OCI-LY1 (cell line): ENCODE results near the gene RBM7.

ENCODE experiments used
- H2AFZ ChIP-seq: fragments of 200-600 bp; sonication (generic), shearing (Covaris generic); 2 replicates; pipeline ENCODE4 v1.6.0; 2014; ENCODE audit warnings: antibody characterized with exemption, mild to moderate bottlenecking, low read length
- H3F3A ChIP-seq: fragments of 200-600 bp; sonication (generic), shearing (Covaris generic); 2 replicates; pipeline ENCODE4 v1.6.0; 2014; ENCODE audit warnings: mild to moderate bottlenecking, antibody characterized with exemption, low read length, moderate library complexity; ENCODE audit not compliant: insufficient read depth
- H3K27ac ChIP-seq: fragments of 200-600 bp; sonication (generic); 2 replicates; pipeline ENCODE4 v1.5.1; 2014; ENCODE audit warnings: low read length, mixed run types, mild to moderate bottlenecking, low read depth; ENCODE audit not compliant: poor library complexity, severe bottlenecking
- H3K27me3 ChIP-seq: fragments of 200-600 bp; sonication (generic); 2 replicates; pipeline ENCODE4 v1.6.0; 2014; ENCODE audit warnings: antibody characterized with exemption, mild to moderate bottlenecking, low read length, moderate library complexity; ENCODE audit not compliant: insufficient read depth
- H3K36me3 ChIP-seq: fragments of 200-600 bp; sonication (generic); 2 replicates; pipeline ENCODE4 v1.6.1; 2014; ENCODE audit warnings: mild to moderate bottlenecking, antibody characterized with exemption, low read length, moderate library complexity, mixed read lengths; ENCODE audit not compliant: insufficient read depth
- H3K4me1 ChIP-seq: fragments of 200-600 bp; sonication (generic); 2 replicates; pipeline ENCODE4 v1.5.1; 2014; ENCODE audit warnings: mild to moderate bottlenecking, low read length, moderate library complexity; ENCODE audit not compliant: insufficient read depth, severe bottlenecking
- H3K4me2 ChIP-seq: fragments of 200-600 bp; sonication (generic), shearing (Covaris generic); 2 replicates; pipeline ENCODE4 v1.6.1; 2014; ENCODE audit warnings: low read length
- H3K4me3 ChIP-seq: fragments of 200-600 bp; sonication (generic); 2 replicates; pipeline ENCODE4 v1.5.1; 2014; ENCODE audit warnings: low read length, low read depth, mild to moderate bottlenecking, mixed read lengths; ENCODE audit not compliant: poor library complexity, severe bottlenecking
- H3K79me2 ChIP-seq: fragments of 200-600 bp; shearing (Covaris generic); 2 replicates; pipeline ENCODE4 v1.6.1; 2016; ENCODE audit warnings: mixed run types, low read length, mixed read lengths; ENCODE audit not compliant: insufficient read depth
- H3K9ac ChIP-seq: fragments of 200-600 bp; sonication (generic), shearing (Covaris generic); 2 replicates; pipeline ENCODE4 v1.6.1; 2014; ENCODE audit warnings: mild to moderate bottlenecking, low read length, mixed read lengths
- H3K9me2 ChIP-seq: fragments of 200-600 bp; sonication (generic), shearing (Covaris generic); 2 replicates; pipeline ENCODE4 v1.6.1; 2014; ENCODE audit warnings: low read depth, mild to moderate bottlenecking, low read length, mixed read lengths
- H3K9me3 ChIP-seq: fragments of 200-600 bp; shearing (Covaris generic); 2 replicates; pipeline ENCODE4 v1.6.1; 2014; ENCODE audit warnings: low read length, mixed read lengths
- H4K20me1 ChIP-seq: fragments of 200-600 bp; sonication (generic), shearing (Covaris generic); 2 replicates; pipeline ENCODE4 v1.6.0; 2016; ENCODE audit warnings: mild to moderate bottlenecking, low read length; ENCODE audit not compliant: insufficient read depth
- EZH2 ChIP-seq: fragments of 200-600 bp; sonication (generic), shearing (Covaris generic); IDR thresholded peaks from 2 replicates; pipeline ENCODE4 v1.8.0; 2017; ENCODE audit warnings: borderline replicate concordance, mixed run types, mild to moderate bottlenecking, antibody characterized with exemption, low read length, moderate library complexity, mixed read lengths
- TF ChIP-seq, protein P1 (sequence below): fragments of 200-600 bp; sonication (generic), shearing (Covaris generic); IDR thresholded peaks from 2 replicates; pipeline ENCODE4 v1.5.1; 2017; ENCODE audit warnings: mild to moderate bottlenecking, antibody characterized with exemption, low read length, moderate library complexity, mixed read lengths

Gene RBM7

DNA sequence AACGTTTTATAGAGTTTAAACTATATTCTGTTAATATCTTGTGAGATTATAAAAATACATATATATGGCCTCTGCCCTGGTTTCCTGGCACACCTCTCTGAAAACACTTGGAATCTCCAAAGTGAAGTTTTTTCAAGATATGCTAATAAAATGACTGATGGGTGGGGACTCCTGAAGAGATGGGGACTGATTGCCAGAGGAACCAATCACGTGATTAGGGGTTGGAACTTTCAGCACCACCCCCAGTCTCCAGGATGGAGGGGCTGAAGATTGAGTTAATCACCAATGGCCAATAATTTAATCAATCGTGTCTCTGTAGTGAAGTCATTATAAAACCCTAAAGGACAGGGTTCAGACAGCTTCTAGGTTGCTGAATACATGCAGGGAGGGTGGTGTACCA is 37.5 kb upstream of the RBM7 start:
- TF ChIP-seq, protein P1, sequence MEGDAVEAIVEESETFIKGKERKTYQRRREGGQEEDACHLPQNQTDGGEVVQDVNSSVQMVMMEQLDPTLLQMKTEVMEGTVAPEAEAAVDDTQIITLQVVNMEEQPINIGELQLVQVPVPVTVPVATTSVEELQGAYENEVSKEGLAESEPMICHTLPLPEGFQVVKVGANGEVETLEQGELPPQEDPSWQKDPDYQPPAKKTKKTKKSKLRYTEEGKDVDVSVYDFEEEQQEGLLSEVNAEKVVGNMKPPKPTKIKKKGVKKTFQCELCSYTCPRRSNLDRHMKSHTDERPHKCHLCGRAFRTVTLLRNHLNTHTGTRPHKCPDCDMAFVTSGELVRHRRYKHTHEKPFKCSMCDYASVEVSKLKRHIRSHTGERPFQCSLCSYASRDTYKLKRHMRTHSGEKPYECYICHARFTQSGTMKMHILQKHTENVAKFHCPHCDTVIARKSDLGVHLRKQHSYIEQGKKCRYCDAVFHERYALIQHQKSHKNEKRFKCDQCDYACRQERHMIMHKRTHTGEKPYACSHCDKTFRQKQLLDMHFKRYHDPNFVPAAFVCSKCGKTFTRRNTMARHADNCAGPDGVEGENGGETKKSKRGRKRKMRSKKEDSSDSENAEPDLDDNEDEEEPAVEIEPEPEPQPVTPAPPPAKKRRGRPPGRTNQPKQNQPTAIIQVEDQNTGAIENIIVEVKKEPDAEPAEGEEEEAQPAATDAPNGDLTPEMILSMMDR = no peak
- no peak for TF ChIP-seq EZH2
- Histone ChIP-seq H2AFZ (no peak overlapping the region), H3F3A (no peaks in the 10 kb centered on the region), H3K36me3 (no peaks in the 10 kb centered on the region), H3K27ac (no peak overlapping the region), H3K9ac (no peak overlapping the region), H3K4me2 (no peak overlapping the region), H3K4me1 (no peaks in the 10 kb centered on the region), H3K27me3 (no peaks in the 10 kb centered on the region), H3K9me2 (no peaks in the 10 kb centered on the region), H3K4me3 (no peak overlapping the region), H3K79me2 (no peaks in the 10 kb centered on the region), H4K20me1 (no peaks in the 10 kb centered on the region), H3K9me3 (no peaks in the 10 kb centered on the region)

DNA sequence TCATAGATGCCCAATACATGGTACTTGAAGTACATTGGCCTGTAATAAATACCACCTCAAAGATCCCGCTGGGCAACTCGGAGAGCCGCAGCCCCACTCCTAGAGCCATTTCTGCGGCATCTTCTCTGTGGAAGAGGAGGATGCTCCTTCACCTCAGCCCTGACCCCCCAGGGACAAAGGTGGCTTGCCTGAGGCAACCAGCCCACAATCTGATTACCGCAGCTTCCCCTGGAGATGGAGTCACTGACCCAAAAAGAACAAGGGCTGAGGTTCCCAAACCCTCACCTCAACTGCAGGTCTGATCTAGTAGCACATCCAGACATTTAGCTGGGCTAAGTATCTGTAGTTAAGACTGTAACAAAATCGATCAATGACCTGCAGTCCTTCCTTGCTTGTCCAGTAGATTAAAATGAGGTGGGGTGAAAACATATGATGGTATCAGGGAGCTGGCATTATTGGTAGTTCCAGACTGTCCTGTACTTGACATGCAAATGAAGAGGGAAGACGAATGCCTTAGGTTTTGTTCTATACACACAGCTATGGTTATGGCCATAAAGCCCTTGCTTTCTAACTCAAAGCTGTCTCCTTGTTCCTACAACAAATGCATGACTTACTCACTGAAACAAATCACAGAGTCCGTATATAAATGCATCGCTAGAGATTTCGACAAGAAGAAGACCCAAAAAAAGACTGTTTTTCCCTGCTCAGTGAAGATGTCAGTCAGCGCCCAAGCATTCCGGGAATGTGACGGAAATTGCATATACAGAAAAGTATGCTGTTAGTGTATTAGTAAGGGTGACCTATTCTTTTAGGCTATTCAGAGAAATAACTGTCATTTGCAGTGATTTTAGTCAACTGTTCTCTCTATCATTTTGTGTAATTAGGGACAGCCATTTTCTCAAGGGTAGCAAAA is 33.9 kb upstream of the RBM7 start:
- Histone ChIP-seq H3K27me3 (no peaks in the 10 kb centered on the region), H4K20me1 (no peaks in the 10 kb centered on the region), H3F3A (no peaks in the 10 kb centered on the region), H2AFZ (no peak overlapping the region), H3K4me2 (no peak overlapping the region), H3K27ac (no peak overlapping the region), H3K9me2 (no peaks in the 10 kb centered on the region), H3K36me3 (no peaks in the 10 kb centered on the region), H3K4me3 (no peak overlapping the region), H3K79me2 (no peaks in the 10 kb centered on the region), H3K9ac (no peak overlapping the region), H3K4me1 (no peaks in the 10 kb centered on the region), H3K9me3 (no peaks in the 10 kb centered on the region)
- TF ChIP-seq, protein P1 = no peak
- TF ChIP-seq EZH2 = no peak

DNA sequence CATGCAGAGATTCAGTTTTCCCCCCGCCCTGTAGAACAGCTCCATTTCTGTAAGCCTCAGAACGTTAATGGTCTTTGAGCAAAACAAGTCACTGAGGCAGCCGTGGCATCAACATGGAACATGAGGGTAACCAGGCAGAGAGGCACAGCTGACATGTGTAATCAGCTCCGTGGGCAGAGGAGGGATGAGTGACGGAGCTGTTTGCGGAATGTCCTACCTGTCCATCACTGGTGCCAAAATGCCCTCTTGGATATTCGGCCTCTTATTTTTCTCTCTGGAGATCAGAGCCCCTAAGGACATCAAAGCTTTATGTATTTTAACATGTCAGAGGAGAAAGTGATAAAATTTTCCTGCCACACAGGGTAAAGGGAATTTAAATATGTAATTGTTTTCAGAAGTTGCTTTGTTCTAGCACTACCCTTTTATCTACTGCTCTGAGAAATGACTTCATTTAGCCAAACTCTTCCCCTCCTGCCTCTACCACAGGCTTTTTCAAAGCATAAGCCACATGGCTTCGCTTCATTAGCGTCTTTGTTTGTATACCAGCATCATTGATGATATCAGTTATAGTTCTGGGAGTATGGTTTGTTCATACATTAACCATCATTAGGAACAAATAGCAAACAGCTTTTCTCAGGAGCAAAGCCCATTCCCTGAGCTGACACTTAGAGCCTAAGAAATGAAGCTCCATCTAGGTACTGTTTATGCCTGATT is 33.1 kb upstream of the RBM7 start:
- H3K27me3 ChIP-seq = no peaks in the 10 kb centered on the region
- H3K4me3 ChIP-seq = no peak overlapping the region
- no peaks in the 10 kb centered on the region for H3K9me3 ChIP-seq
- no peaks in the 10 kb centered on the region for H3F3A ChIP-seq
- TF ChIP-seq, protein P1 = no peak
- no peak for TF ChIP-seq EZH2
- no peaks in the 10 kb centered on the region for H3K36me3 ChIP-seq
- no peak overlapping the region for H3K9ac ChIP-seq
- no peak overlapping the region for H3K27ac ChIP-seq
- no peaks in the 10 kb centered on the region for H3K79me2 ChIP-seq
- H3K4me2 ChIP-seq = no peak overlapping the region
- H4K20me1 ChIP-seq = no peaks in the 10 kb centered on the region
- H3K4me1 ChIP-seq = no peaks in the 10 kb centered on the region
- H3K9me2 ChIP-seq = no peaks in the 10 kb centered on the region
- no peak overlapping the region for H2AFZ ChIP-seq
